ENCODE data around the gene C10orf95. TPM values are rescaled to one million over a fixed set of nuclear protein-coding genes. Genes with fewer than 3 reads are reported as not detected.
"Not testable (repeated sequence)": the region's sequence is repeated elsewhere in the genome, so short reads cannot be mapped to it uniquely, and the experiment has no call there.

Gene C10orf95
- total RNA-seq = 0.27 TPM

- DNase-seq (ENCODE audit: low read depth in 2 of 3, low spot score in 2 of 3) = no peak
Observed at GRCh38 chr10:102451105-102451969, at the start of gene C10orf95. C10orf95 (minus strand) TSS chr10:102451543; CDS start chr10:102451093, 450 bp downstream.

- not testable (repeated sequence) for DNase-seq (ENCODE audit: low read depth in 2 of 3, low spot score in 2 of 3)
Observed at GRCh38 chr10:102500686-102501085, 49.3 kb upstream of the C10orf95 start.

GRCh38 chr10:102499356-102499755 lies 48.0 kb upstream of the C10orf95 start:
- no peak for DNase-seq (ENCODE audit: low read depth in 2 of 3, low spot score in 2 of 3)

- DNase-seq (ENCODE audit: low read depth in 2 of 3, low spot score in 2 of 3) = no peak
Observed at GRCh38 chr10:102497545-102497944, 46.2 kb upstream of the C10orf95 start.

GRCh38 chr10:102493771-102494170 lies 42.4 kb upstream of the C10orf95 start:
- DNase-seq (ENCODE audit: low read depth in 2 of 3, low spot score in 2 of 3) = no peak

- peak in 1 of 3 donors; percentile 3 for DNase-seq (ENCODE audit: low read depth in 2 of 3, low spot score in 2 of 3)
Observed at GRCh38 chr10:102492983-102493382, 41.6 kb upstream of the C10orf95 start.

GRCh38 chr10:102492344-102492939 lies 41.1 kb upstream of the C10orf95 start:
- no peak for DNase-seq (ENCODE audit: low read depth in 2 of 3, low spot score in 2 of 3)

- no peak for DNase-seq (ENCODE audit: low read depth in 2 of 3, low spot score in 2 of 3)
Observed at GRCh38 chr10:102491136-102491535, 39.8 kb upstream of the C10orf95 start.

- no peak for DNase-seq (ENCODE audit: low read depth in 2 of 3, low spot score in 2 of 3)
Observed at GRCh38 chr10:102485093-102485784, 33.9 kb upstream of the C10orf95 start.

- DNase-seq (ENCODE audit: low read depth in 2 of 3, low spot score in 2 of 3) = no peak
Observed at GRCh38 chr10:102484021-102484420, 32.7 kb upstream of the C10orf95 start.

GRCh38 chr10:102480396-102480795 lies 29.1 kb upstream of the C10orf95 start:
- no peak for DNase-seq (ENCODE audit: low read depth in 2 of 3, low spot score in 2 of 3)

GRCh38 chr10:102479651-102480050 lies 28.3 kb upstream of the C10orf95 start:
- no peak for DNase-seq (ENCODE audit: low read depth in 2 of 3, low spot score in 2 of 3)

GRCh38 chr10:102476466-102477141 lies 25.3 kb upstream of the C10orf95 start:
- no peak for DNase-seq (ENCODE audit: low read depth in 2 of 3, low spot score in 2 of 3)

GRCh38 chr10:102475451-102476040 lies 24.2 kb upstream of the C10orf95 start:
- no peak for DNase-seq (ENCODE audit: low read depth in 2 of 3, low spot score in 2 of 3)

- DNase-seq (ENCODE audit: low read depth in 2 of 3, low spot score in 2 of 3) = no peak
Observed at GRCh38 chr10:102473445-102474331, 22.3 kb upstream of the C10orf95 start.

- no peak for DNase-seq (ENCODE audit: low read depth in 2 of 3, low spot score in 2 of 3)
Observed at GRCh38 chr10:102470579-102471546, 19.5 kb upstream of the C10orf95 start.

GRCh38 chr10:102468683-102469082 lies 17.3 kb upstream of the C10orf95 start:
- DNase-seq (ENCODE audit: low read depth in 2 of 3, low spot score in 2 of 3) = no peak

- DNase-seq (ENCODE audit: low read depth in 2 of 3, low spot score in 2 of 3) = no peak
Observed at GRCh38 chr10:102467971-102468438, 16.7 kb upstream of the C10orf95 start.

All from hematopoietic multipotent progenitor cell (in vitro differentiated cells).